CD4-positive, CD25-positive, alpha-beta regulatory T cell (primary cell): ENCODE data around the gene FZD1. TPM values are rescaled to one million over a fixed set of nuclear protein-coding genes. Genes with fewer than 3 reads are reported as not detected.

Experiments
- ATAC-seq, 2 donors: fragments of 150-1000 bp; cut with Tn5 transposase; one replicate each; pipeline ENCODE4 v1.10.0; 2021; ENCODE audit warnings: low read depth in 2 of 2, moderate number of reproducible peaks in 2 of 2, moderate library complexity in 1 of 2
- DNase-seq, 3 donors: peaks; one replicate each; pipeline versions ENCODE4 v3.0.0 to v3.0.0-alpha.2; 2012 to 2022; ENCODE audit warnings: mixed read lengths in 1 of 3
- H3K27ac ChIP-seq: one replicate; pipeline ENCODE4 v1.7.0; 2013; ENCODE audit warnings: mild to moderate bottlenecking, low read length; ENCODE audit not compliant: insufficient read depth, poor library complexity, severe bottlenecking
- H3K27me3 ChIP-seq: one replicate; pipeline ENCODE4 v1.7.0; 2013; ENCODE audit warnings: low read length; ENCODE audit not compliant: control insufficient read depth, insufficient read depth
- H3K36me3 ChIP-seq: one replicate; pipeline ENCODE4 v1.7.0; 2013; ENCODE audit warnings: mild to moderate bottlenecking, low read length, moderate library complexity; ENCODE audit not compliant: control insufficient read depth, insufficient read depth
- H3K4me1 ChIP-seq: 2 replicates; pipeline ENCODE4 v1.7.0; 2013; ENCODE audit warnings: mild to moderate bottlenecking, low read length; ENCODE audit not compliant: insufficient read depth, control insufficient read depth, poor library complexity, severe bottlenecking
- H3K4me3 ChIP-seq: one replicate; pipeline ENCODE4 v1.7.0; 2013; ENCODE audit warnings: low read depth, mild to moderate bottlenecking, low read length, moderate library complexity
- H3K9me3 ChIP-seq, 2 experiments: 1 replicate in 1 of 2; 2 replicates in 1 of 2; pipeline ENCODE4 v1.7.0; 2013; ENCODE audit warnings: low read length in 2 of 2, mild to moderate bottlenecking in 1 of 2, moderate library complexity in 1 of 2; ENCODE audit not compliant: control insufficient read depth in 2 of 2
- H3K27ac Mint-ChIP-seq, 3 donors: one replicate each; pipeline ENCODE4 v1.8.0; 2020 to 2022; ENCODE audit warnings: mild to moderate bottlenecking in 3 of 3, mixed read lengths in 3 of 3, moderate library complexity in 2 of 3
- H3K27me3 Mint-ChIP-seq: one replicate; pipeline ENCODE4 v1.8.0; 2022; ENCODE audit warnings: mild to moderate bottlenecking, mixed read lengths
- H3K36me3 Mint-ChIP-seq: one replicate; pipeline ENCODE4 v1.8.0; 2020; ENCODE audit warnings: mixed read lengths
- H3K4me1 Mint-ChIP-seq, 4 donors: one replicate each; pipeline ENCODE4 v1.8.0; 2020 to 2022; ENCODE audit warnings: mixed read lengths in 4 of 4, mild to moderate bottlenecking in 1 of 4
- H3K4me3 Mint-ChIP-seq, 4 donors: one replicate each; pipeline ENCODE4 v1.8.0; 2020 to 2022; ENCODE audit warnings: mild to moderate bottlenecking in 4 of 4, mixed read lengths in 4 of 4, moderate library complexity in 3 of 4
- H3K9me3 Mint-ChIP-seq, 7 donors: one replicate each; pipeline ENCODE4 v1.8.0; 2020 to 2022; ENCODE audit warnings: mixed read lengths in 7 of 7, mild to moderate bottlenecking in 3 of 7, moderate library complexity in 2 of 7
- polyA plus RNA-seq, 4 donors: library from polyadenylated mRNA; unstranded; fragments of 300-500 nt; fragmentation: Illumina TruSeq; gene quantifications; one replicate each; pipeline ENCODE4 v1.2.3, GENCODE V29; 2021
- total RNA-seq: library from RNA; stranded (reverse); gene quantifications from one replicate; pipeline ENCODE4 v1.2.3, GENCODE V29; 2022

FZD1 gene
- total and polyA plus RNA-seq, 5 donors from 2014 or later: 0.06 to 0.10 TPM; not detected in 3

GRCh38 chr7:91285696-91286355 is 21.6 kb downstream of the FZD1 start:
- no peak overlapping the region for H3K27ac Mint-ChIP-seq
- H3K36me3 Mint-ChIP-seq: no peaks in the 10 kb centered on the region
- H3K27me3 Mint-ChIP-seq: peaks cover 5% of the 10 kb centered on the region
- Histone ChIP-seq H3K27ac (no peak overlapping the region), H3K36me3 (no peaks in the 10 kb centered on the region), H3K4me1 (no peaks in the 10 kb centered on the region), H3K9me3 (no peaks in the 10 kb centered on the region), H3K27me3 (no peaks in the 10 kb centered on the region), H3K4me3 (no peak overlapping the region)
- peaks cover 0 to 3% (median 0%) of the 10 kb centered on the region in 7 donors for H3K9me3 Mint-ChIP-seq
- DNase-seq: no peak
- no peaks in the 10 kb centered on the region for H3K4me1 Mint-ChIP-seq
- no peak for ATAC-seq
- H3K4me3 Mint-ChIP-seq: no peak overlapping the region

GRCh38 chr7:91286432-91286831 is 22.2 kb downstream of the FZD1 start:
- Histone ChIP-seq H3K27ac (no peak overlapping the region), H3K9me3 (no peaks in the 10 kb centered on the region), H3K4me1 (no peaks in the 10 kb centered on the region), H3K4me3 (no peak overlapping the region), H3K27me3 (no peaks in the 10 kb centered on the region), H3K36me3 (no peaks in the 10 kb centered on the region)
- Mint-ChIP-seq H3K4me3 (no peak overlapping the region), H3K36me3 (no peaks in the 10 kb centered on the region), H3K4me1 (no peaks in the 10 kb centered on the region), H3K27ac (no peak overlapping the region), H3K27me3 (peaks cover 5% of the 10 kb centered on the region), H3K9me3 (peaks cover 0 to 3% (median 0%) of the 10 kb centered on the region in 7 donors)
- no peak for DNase-seq
- ATAC-seq: no peak

GRCh38 chr7:91287371-91288084 is 23.3 kb downstream of the FZD1 start:
- no peaks in the 10 kb centered on the region for H3K4me1 ChIP-seq
- Mint-ChIP-seq H3K4me1 (no peaks in the 10 kb centered on the region), H3K27ac (no peak overlapping the region), H3K9me3 (peaks cover 0 to 3% (median 0%) of the 10 kb centered on the region in 7 donors), H3K4me3 (no peak overlapping the region), H3K27me3 (no peaks in the 10 kb centered on the region), H3K36me3 (no peaks in the 10 kb centered on the region)
- no peaks in the 10 kb centered on the region for H3K9me3 ChIP-seq
- no peaks in the 10 kb centered on the region for H3K36me3 ChIP-seq
- ATAC-seq (no peak), DNase-seq (no peak)
- no peak overlapping the region for H3K4me3 ChIP-seq
- no peaks in the 10 kb centered on the region for H3K27me3 ChIP-seq
- H3K27ac ChIP-seq: no peak overlapping the region

- Mint-ChIP-seq H3K4me3 (no peak overlapping the region), H3K4me1 (no peaks in the 10 kb centered on the region), H3K36me3 (no peaks in the 10 kb centered on the region), H3K27ac (no peak overlapping the region), H3K9me3 (peaks cover 0 to 3% (median 0%) of the 10 kb centered on the region in 7 donors), H3K27me3 (no peaks in the 10 kb centered on the region)
- Histone ChIP-seq H3K9me3 (no peaks in the 10 kb centered on the region), H3K4me1 (no peaks in the 10 kb centered on the region), H3K27me3 (no peaks in the 10 kb centered on the region), H3K36me3 (no peaks in the 10 kb centered on the region), H3K27ac (no peak overlapping the region), H3K4me3 (no peak overlapping the region)
- ATAC-seq: no peak
- DNase-seq: peak in 1 of 3 donors; percentile 20
These were observed 24.1 kb downstream of the FZD1 start for GRCh38 chr7:91288208-91288824.

GRCh38 chr7:91289633-91290254 is 25.5 kb downstream of the FZD1 start:
- Histone ChIP-seq H3K4me3 (no peak overlapping the region), H3K9me3 (no peaks in the 10 kb centered on the region), H3K36me3 (no peaks in the 10 kb centered on the region), H3K27me3 (no peaks in the 10 kb centered on the region), H3K4me1 (no peaks in the 10 kb centered on the region), H3K27ac (no peak overlapping the region)
- H3K4me1 Mint-ChIP-seq: no peaks in the 10 kb centered on the region
- H3K9me3 Mint-ChIP-seq: peaks cover 0 to 3% (median 0%) of the 10 kb centered on the region in 7 donors
- H3K4me3 Mint-ChIP-seq: no peak overlapping the region
- DNase-seq (no peak), ATAC-seq (no peak)
- no peaks in the 10 kb centered on the region for H3K27me3 Mint-ChIP-seq
- no peak overlapping the region for H3K27ac Mint-ChIP-seq
- H3K36me3 Mint-ChIP-seq: no peaks in the 10 kb centered on the region

- Mint-ChIP-seq H3K36me3 (no peaks in the 10 kb centered on the region), H3K27ac (no peak overlapping the region), H3K4me1 (no peaks in the 10 kb centered on the region), H3K27me3 (no peaks in the 10 kb centered on the region), H3K4me3 (no peak overlapping the region), H3K9me3 (peaks cover 0 to 3% (median 0%) of the 10 kb centered on the region in 7 donors)
- Histone ChIP-seq H3K4me3 (no peak overlapping the region), H3K27me3 (no peaks in the 10 kb centered on the region), H3K27ac (no peak overlapping the region), H3K9me3 (no peaks in the 10 kb centered on the region), H3K4me1 (no peaks in the 10 kb centered on the region), H3K36me3 (no peaks in the 10 kb centered on the region)
- DNase-seq: no peak
- no peak for ATAC-seq
These were observed 27.1 kb downstream of the FZD1 start for GRCh38 chr7:91291302-91291701.

GRCh38 chr7:91291902-91292301 is 27.7 kb downstream of the FZD1 start:
- Mint-ChIP-seq H3K4me1 (no peaks in the 10 kb centered on the region), H3K4me3 (no peak overlapping the region), H3K27me3 (no peaks in the 10 kb centered on the region), H3K36me3 (no peaks in the 10 kb centered on the region), H3K27ac (no peak overlapping the region), H3K9me3 (peaks cover 0 to 3% (median 0%) of the 10 kb centered on the region in 7 donors)
- DNase-seq (no peak), ATAC-seq (no peak)
- no peaks in the 10 kb centered on the region for H3K27me3 ChIP-seq
- no peak overlapping the region for H3K27ac ChIP-seq
- no peaks in the 10 kb centered on the region for H3K4me1 ChIP-seq
- H3K36me3 ChIP-seq: no peaks in the 10 kb centered on the region
- H3K4me3 ChIP-seq: no peak overlapping the region
- H3K9me3 ChIP-seq: no peaks in the 10 kb centered on the region
